GM12878 (cell line): Measurements from ENCODE around the gene DDX10. TPM values are rescaled to one million over a fixed set of nuclear protein-coding genes. Genes with fewer than 3 reads are reported as not detected.

Source experiments
- ATAC-seq: fragments of 200-7000 bp; cut with Tn5 transposase; 3 replicates; pipeline ENCODE4 v1.9.1; 2020; ENCODE audit warnings: mild to moderate bottlenecking, moderate library complexity
- BruUV-seq: library from RNA; stranded (reverse); fragments of 400-500 nt; replicated peaks from 2 replicates; lab custom pipeline; 2021; lab: Mats Ljungman, UMichigan
- CTCF ChIA-PET: fragments of 300-600 bp; sonication (Branson Sonifier 250); formaldehyde crosslinking; extraction: SDS; loops from one replicate; lab custom pipeline; 2021; ENCODE audit warnings: inconsistent platforms; lab: Yijun Ruan, JAX
- POLR2A ChIA-PET: fragments of 350-600 bp; formaldehyde crosslinking; extraction: SDS; loops from one replicate; lab custom pipeline; 2021; ENCODE audit warnings: inconsistent platforms; lab: Charles Lee
- RAD21 ChIA-PET: fragments of 300-600 bp; sonication (Branson Sonifier 250); formaldehyde crosslinking; loops from one replicate; lab custom pipeline; 2023; ENCODE audit warnings: antibody characterized with exemption; ENCODE audit not compliant: unreplicated experiment; lab: Charles Lee
- SMC1A ChIA-PET: fragments of 300-600 bp; sonication (Branson Sonifier 250); formaldehyde crosslinking; loops from one replicate; lab custom pipeline; 2023; ENCODE audit not compliant: unreplicated experiment, uncharacterized antibody; lab: Charles Lee
- DNase-seq: peaks from one replicate; pipeline ENCODE4 v3.0.0-alpha.2; 2011; ENCODE audit warnings: low read depth, low spot score
- FAIRE-seq: peaks from 3 replicates; lab custom pipeline; 2011; peaks lifted over from hg19 to GRCh38; lab: Jason Lieb, UNC
- H2AFZ ChIP-seq: 2 replicates; pipeline ENCODE4 v1.6.0; 2011; ENCODE audit warnings: low read depth, low read length, control low read depth; ENCODE audit not compliant: control insufficient read depth
- H3K27ac ChIP-seq: 2 replicates; pipeline ENCODE4 v1.5.1; 2011; ENCODE audit warnings: control low read depth; ENCODE audit not compliant: control insufficient read depth, insufficient read depth
- H3K27me3 ChIP-seq, 2 experiments: replicated peaks in 1 of 2; 2 replicates each; pipeline versions ENCODE4 v1.6.0 to v1.6.1; 2011; ENCODE audit warnings: low read length in 1 of 2; ENCODE audit not compliant: control insufficient read depth in 2 of 2, insufficient read depth in 2 of 2
- H3K36me3 ChIP-seq, 2 experiments: 2 replicates each; pipeline ENCODE4 v1.5.1; 2011; ENCODE audit warnings: low read length in 1 of 2; ENCODE audit not compliant: control insufficient read depth in 2 of 2, insufficient read depth in 2 of 2
- H3K4me1 ChIP-seq: 2 replicates; pipeline ENCODE4 v1.6.1; 2011; ENCODE audit warnings: mild to moderate bottlenecking, low read length, moderate library complexity, mixed read lengths; ENCODE audit not compliant: control insufficient read depth, insufficient read depth
- H3K4me2 ChIP-seq: 2 replicates; pipeline ENCODE4 v1.6.0; 2011; ENCODE audit warnings: control low read depth; ENCODE audit not compliant: control insufficient read depth, insufficient read depth
- H3K4me3 ChIP-seq: fragments of 200-600 bp; sonication (generic); 2 replicates; pipeline ENCODE4 v1.5.1; 2016
- H3K79me2 ChIP-seq: 2 replicates; pipeline ENCODE4 v1.6.0; 2011; ENCODE audit warnings: low read length; ENCODE audit not compliant: control insufficient read depth, insufficient read depth
- H3K9ac ChIP-seq: 2 replicates; pipeline ENCODE4 v1.8.0; 2011; ENCODE audit warnings: low read length, control low read depth, mixed read lengths; ENCODE audit not compliant: control insufficient read depth, insufficient read depth
- H3K9me3 ChIP-seq: replicated peaks from 3 replicates; pipeline ENCODE4 v1.5.1; 2011; ENCODE audit warnings: mild to moderate bottlenecking, low read length; ENCODE audit not compliant: control insufficient read depth, insufficient read depth
- H4K20me1 ChIP-seq: 2 replicates; pipeline ENCODE4 v1.6.0; 2011; ENCODE audit not compliant: control insufficient read depth, insufficient read depth
- CBFB ChIP-seq: IDR thresholded peaks from 2 replicates; pipeline ENCODE4 v1.6.1; 2016; ENCODE audit warnings: antibody characterized with exemption, low read depth
- CEBPB ChIP-seq, 2 experiments: fragments of 150-350 bp in 1 of 2; IDR thresholded peaks; 2 replicates each; pipeline ENCODE4 v1.6.1; 2012 to 2014; ENCODE audit warnings: low read depth in 2 of 2, low read length in 2 of 2, borderline replicate concordance in 1 of 2, inconsistent platforms in 1 of 2
- GABPA ChIP-seq: IDR thresholded peaks from 2 replicates; pipeline ENCODE4 v1.6.1; 2014; ENCODE audit warnings: antibody characterized with exemption, low read depth, mild to moderate bottlenecking, inconsistent platforms
- HCFC1 ChIP-seq: fragments of 150-350 bp; IDR thresholded peaks from 2 replicates; pipeline ENCODE4 v1.6.1; 2014; ENCODE audit warnings: low read length
- HDAC6 ChIP-seq: fragments of 200-600 bp; sonication (generic); IDR thresholded peaks from one replicate; pipeline ENCODE4 v1.8.0; 2017; ENCODE audit warnings: antibody characterized with exemption; ENCODE audit not compliant: unreplicated experiment
- IKZF2 ChIP-seq, 2 experiments: fragments of 450-650 bp; IDR thresholded peaks; 2 replicates each; pipeline ENCODE4 v1.6.1; 2017; ENCODE audit warnings: mild to moderate bottlenecking in 2 of 2, moderate library complexity in 2 of 2
- MEF2A ChIP-seq: IDR thresholded peaks from 2 replicates; pipeline ENCODE4 v1.6.1; 2011; ENCODE audit warnings: low read depth, mild to moderate bottlenecking, low read length, moderate library complexity; ENCODE audit not compliant: insufficient read depth
- MYB ChIP-seq: fragments of 150-350 bp; IDR thresholded peaks from 2 replicates; pipeline ENCODE4 v1.6.1; 2014; ENCODE audit warnings: mild to moderate bottlenecking, low read depth, low read length, borderline replicate concordance
- NR2F1 ChIP-seq: fragments of 450-650 bp; conservative IDR thresholded peaks from 2 replicates; pipeline ENCODE4 v1.6.1; 2017; ENCODE audit warnings: mild to moderate bottlenecking
- SIN3A ChIP-seq: IDR thresholded peaks from 2 replicates; pipeline ENCODE4 v1.6.1; 2012; ENCODE audit warnings: low read depth, low read length, improper control_type of control experiment
- SMAD5 ChIP-seq: IDR thresholded peaks from 2 replicates; pipeline ENCODE4 v1.6.1; 2016; ENCODE audit warnings: antibody characterized with exemption, low read depth
- SMC3 ChIP-seq: IDR thresholded peaks from 2 replicates; pipeline ENCODE4 v1.6.1; 2011; ENCODE audit warnings: low read length, improper control_type of control experiment, borderline replicate concordance
- SREBF2 ChIP-seq: IDR thresholded peaks from 2 replicates; pipeline ENCODE4 v1.6.1; 2012; ENCODE audit warnings: mild to moderate bottlenecking, low read length
- ZNF217 ChIP-seq: fragments of 450-650 bp; IDR thresholded peaks from 2 replicates; pipeline ENCODE4 v1.6.1; 2017; ENCODE audit warnings: antibody characterized with exemption, mild to moderate bottlenecking
- ZNF622 ChIP-seq: fragments of 450-650 bp; IDR thresholded peaks from 2 replicates; pipeline ENCODE4 v1.6.1; 2017; ENCODE audit warnings: mild to moderate bottlenecking, inconsistent platforms
- ZZZ3 ChIP-seq: IDR thresholded peaks from 2 replicates; pipeline ENCODE4 v1.6.1; 2011; ENCODE audit warnings: low read depth; ENCODE audit not compliant: control insufficient read depth, insufficient read length
- WGBS: methylation state at CpG from one replicate; pipeline ENCODE4 v1.1.6; 2016; ENCODE audit warnings: low lambda C conversion rate; ENCODE audit not compliant: insufficient replicate concordance, insufficient coverage; ENCODE audit errors: missing lambda C conversion rate; 5-methylcytosine and 5-hydroxymethylcytosine counted together
- in situ Hi-C: fragments of 300-500 bp; cut with MboI; formaldehyde crosslinking; loops from 9 replicates; pipeline ENCODE4 v1.14.3; 2018; ENCODE audit warnings: mixed read lengths
- intact Hi-C: fragments of 100-400 bp; cut with micrococcal nuclease; formaldehyde crosslinking; loops from one replicate; pipeline ENCODE4 v1.14.2; 2022; ENCODE audit not compliant: unreplicated experiment
- polyA plus RNA-seq, 11 experiments: library from polyadenylated mRNA; depleted of rRNA in 4 of 11; unstranded in 6 of 11; stranded (reverse) in 5 of 11; fragments of >200 nt; fragmentation: Nextera tagmentation in 4 of 11; fragmentation: Illumina TruSeq in 1 of 11; extraction: Ambion mirVana in 4 of 11; extraction: Trizol in 1 of 11; gene quantifications; 1 replicate in 1 of 11; 2 replicates in 10 of 11; pipeline versions ENCODE4 v1.2.1 to v1.2.3, GENCODE V29; 2011 to 2016; ENCODE audit warnings: inconsistent platforms in 2 of 11, missing spikeins in 2 of 11, low read depth in 1 of 11
- total RNA-seq, 4 experiments: library from RNA; depleted of rRNA in 3 of 4; stranded (reverse); fragments of >200 nt in 3 of 4; fragmentation: Illumina TruSeq in 1 of 4; extraction: Trizol in 1 of 4; gene quantifications; 2 replicates each; pipeline versions ENCODE4 v1.2.1 to v1.2.3, GENCODE V29; 2013 to 2021
- TF ChIP-seq, protein P1 (sequence below): IDR thresholded peaks from 2 replicates; pipeline ENCODE4 v1.6.1; 2011; ENCODE audit warnings: borderline replicate concordance, low read depth, mild to moderate bottlenecking, moderate library complexity, mixed read lengths, low read length; ENCODE audit not compliant: insufficient read depth; ENCODE audit errors: extremely low read length
- TF ChIP-seq, protein P2 (sequence below): fragments of 450-650 bp; IDR thresholded peaks from 2 replicates; pipeline ENCODE4 v1.6.1; 2017; ENCODE audit warnings: low read depth, mild to moderate bottlenecking, moderate library complexity
- TF ChIP-seq, protein P3 (sequence below): fragments of 450-650 bp; IDR thresholded peaks from 2 replicates; pipeline ENCODE4 v1.6.1; 2016; ENCODE audit warnings: mild to moderate bottlenecking

DDX10 gene
- total and polyA plus RNA-seq, 10 of the 15 experiments (the other 5 are each of a cell fraction or from before 2014, with no cell fraction given): 20.9 to 51.5 (median 31.9) TPM

DNA sequence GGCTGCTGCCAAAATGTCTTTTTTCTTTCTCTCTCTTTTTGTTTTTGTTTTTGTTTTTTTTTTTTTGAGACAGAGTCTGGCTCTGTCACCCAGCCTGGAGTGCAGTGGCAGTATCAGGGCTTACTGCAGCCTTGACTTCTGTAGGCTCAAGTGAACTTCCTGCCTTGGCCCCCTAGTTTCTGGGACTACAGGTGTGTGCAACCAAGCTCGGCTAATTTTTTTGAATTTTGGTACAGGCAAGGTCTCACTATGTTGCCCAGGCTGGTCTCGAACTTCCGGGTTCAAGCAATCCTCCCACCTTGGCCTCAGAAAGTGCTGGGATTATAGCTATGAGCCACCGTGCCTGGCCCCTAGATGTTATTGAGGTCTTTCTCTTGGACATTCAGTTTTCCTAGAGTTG lies 2.2 kb upstream of the DDX10 start (continued):
- TF ChIP-seq, protein P1, sequence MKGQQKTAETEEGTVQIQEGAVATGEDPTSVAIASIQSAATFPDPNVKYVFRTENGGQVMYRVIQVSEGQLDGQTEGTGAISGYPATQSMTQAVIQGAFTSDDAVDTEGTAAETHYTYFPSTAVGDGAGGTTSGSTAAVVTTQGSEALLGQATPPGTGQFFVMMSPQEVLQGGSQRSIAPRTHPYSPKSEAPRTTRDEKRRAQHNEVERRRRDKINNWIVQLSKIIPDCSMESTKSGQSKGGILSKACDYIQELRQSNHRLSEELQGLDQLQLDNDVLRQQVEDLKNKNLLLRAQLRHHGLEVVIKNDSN: no peak
- TF ChIP-seq, all 136 proteins: peak for 3

DNA sequence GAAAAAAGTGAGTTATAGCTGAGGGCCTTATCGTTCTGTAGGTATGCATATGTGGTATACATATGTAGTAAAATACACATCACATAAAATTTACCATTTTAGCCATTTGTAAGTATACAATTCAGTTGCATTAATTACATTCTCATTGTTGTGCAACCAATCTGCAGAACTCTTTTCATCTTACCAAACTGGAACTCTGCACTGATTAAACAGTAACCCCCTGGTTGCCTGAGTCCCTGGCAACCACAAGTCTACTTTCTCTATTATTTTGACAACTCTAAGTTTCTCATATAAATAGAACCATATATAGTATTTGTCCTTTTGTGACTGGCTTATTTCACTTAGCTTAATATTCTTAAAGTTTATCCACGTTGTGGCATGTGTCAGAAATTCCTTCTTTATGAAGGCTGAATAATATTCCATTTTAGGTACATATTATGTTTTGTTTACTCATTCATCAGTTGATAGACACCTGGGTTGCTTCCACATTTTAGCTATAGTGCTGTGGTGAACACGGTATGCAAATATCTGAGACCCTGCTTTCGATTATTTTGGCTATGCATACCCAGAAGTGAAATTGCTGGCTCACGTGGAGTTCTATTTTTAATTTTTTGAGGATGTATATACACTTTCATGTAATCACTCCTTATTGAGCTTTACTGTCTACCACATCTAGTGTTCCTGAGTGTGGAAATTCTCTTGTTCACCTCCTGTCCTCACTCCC lies 1.6 kb upstream of the DDX10 start:
- H4K20me1 ChIP-seq: no peaks in the 10 kb centered on the region
- 27% methylated on average over 5 of the region's 5 CpGs for WGBS
- BruUV-seq: no TSS peak
- peak overlapping the region; percentile 70 for H2AFZ ChIP-seq
- FAIRE-seq (no peak), DNase-seq (peak; percentile 56), ATAC-seq (peak; percentile 65)
- ChIA-PET POLR2A (interaction anchor here (0.6 to 2.2 kb wide), 6 partner anchors 15 to 279 kb away, joined by 3 to 8 read pairs (median 3); no protein-coding TSS in a partner anchor), RAD21 (interaction anchor here (0.9 to 2.1 kb wide), 8 partner anchors 14 to 654 kb away, joined by 3 to 8 read pairs (median 4); partner anchors contain the start of genes CUL5 and EXPH5), SMC1A (interaction anchor here (0.5 to 5.5 kb wide), 14 partner anchors 10 to 1064 kb away, joined by 3 to 53 read pairs (median 4); no protein-coding TSS in a partner anchor), CTCF (interaction anchor here (0.7 to 4.4 kb wide), 8 partner anchors 10 to 545 kb away, joined by 3 to 30 read pairs (median 5); no protein-coding TSS in a partner anchor)
- peaks cover 30% of the 10 kb centered on the region for H3K4me1 ChIP-seq
- H3K36me3 ChIP-seq: 0 out of 4 replicates have a peak, but pooled peaks cover 0 to 3% of the 10 kb centered on the region in 2 experiments
- H3K27ac ChIP-seq: peak overlapping the region; percentile 79
- intact Hi-C loops: loop anchor here (5.0 to 10.0 kb wide), 4 partner anchors 426 to 649 kb away; partner anchors contain the start of genes ACAT1, ATM and NPAT
- H3K9ac ChIP-seq: no peak overlapping the region
- H3K4me3 ChIP-seq: 0 out of 2 replicates have a peak overlapping the region, but pooled peaks have one; percentile 1
- peak overlapping the region; percentile 69 for H3K4me2 ChIP-seq
- in situ Hi-C loops: no loop called here
- no peaks in the 10 kb centered on the region; the same call in 2 of the 3 replicates for H3K9me3 ChIP-seq
- peaks cover 34% of the 10 kb centered on the region for H3K79me2 ChIP-seq
- H3K27me3 ChIP-seq: no peaks in the 10 kb centered on the region
- peak; percentile 50; the same call in 1 of the 2 replicates for TF ChIP-seq MEF2A
- no peak for TF ChIP-seq ZNF622
- no peak for TF ChIP-seq SREBF2
- TF ChIP-seq CBFB: no peak
- TF ChIP-seq SMAD5: no peak
- peak; percentile 26 to 63; a peak in 2 of 4 replicates for TF ChIP-seq IKZF2 (IDR thresholded peaks at IDR 0.05)
- TF ChIP-seq SMC3: no peak
- no peak for TF ChIP-seq HDAC6
- TF ChIP-seq NR2F1: no peak
- TF ChIP-seq HCFC1: no peak
- TF ChIP-seq, protein P2, sequence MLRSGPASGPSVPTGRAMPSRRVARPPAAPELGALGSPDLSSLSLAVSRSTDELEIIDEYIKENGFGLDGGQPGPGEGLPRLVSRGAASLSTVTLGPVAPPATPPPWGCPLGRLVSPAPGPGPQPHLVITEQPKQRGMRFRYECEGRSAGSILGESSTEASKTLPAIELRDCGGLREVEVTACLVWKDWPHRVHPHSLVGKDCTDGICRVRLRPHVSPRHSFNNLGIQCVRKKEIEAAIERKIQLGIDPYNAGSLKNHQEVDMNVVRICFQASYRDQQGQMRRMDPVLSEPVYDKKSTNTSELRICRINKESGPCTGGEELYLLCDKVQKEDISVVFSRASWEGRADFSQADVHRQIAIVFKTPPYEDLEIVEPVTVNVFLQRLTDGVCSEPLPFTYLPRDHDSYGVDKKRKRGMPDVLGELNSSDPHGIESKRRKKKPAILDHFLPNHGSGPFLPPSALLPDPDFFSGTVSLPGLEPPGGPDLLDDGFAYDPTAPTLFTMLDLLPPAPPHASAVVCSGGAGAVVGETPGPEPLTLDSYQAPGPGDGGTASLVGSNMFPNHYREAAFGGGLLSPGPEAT: peak; percentile 32; the same call in 1 of the 2 replicates
- TF ChIP-seq ZZZ3: no peak
- TF ChIP-seq ZNF217: 0 out of 2 replicates have a peak, but pooled peaks have one; percentile 2
- TF ChIP-seq SIN3A: no peak
- TF ChIP-seq, protein P3, sequence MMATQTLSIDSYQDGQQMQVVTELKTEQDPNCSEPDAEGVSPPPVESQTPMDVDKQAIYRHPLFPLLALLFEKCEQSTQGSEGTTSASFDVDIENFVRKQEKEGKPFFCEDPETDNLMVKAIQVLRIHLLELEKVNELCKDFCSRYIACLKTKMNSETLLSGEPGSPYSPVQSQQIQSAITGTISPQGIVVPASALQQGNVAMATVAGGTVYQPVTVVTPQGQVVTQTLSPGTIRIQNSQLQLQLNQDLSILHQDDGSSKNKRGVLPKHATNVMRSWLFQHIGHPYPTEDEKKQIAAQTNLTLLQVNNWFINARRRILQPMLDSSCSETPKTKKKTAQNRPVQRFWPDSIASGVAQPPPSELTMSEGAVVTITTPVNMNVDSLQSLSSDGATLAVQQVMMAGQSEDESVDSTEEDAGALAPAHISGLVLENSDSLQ: peak; percentile 90
- TF ChIP-seq MYB: no peak
- TF ChIP-seq GABPA: no peak
- TF ChIP-seq CEBPB (IDR thresholded peaks at IDR 0.05; ENCODE audit: borderline replicate concordance in 1 of 2, low read depth in 2 of 2, low read length in 2 of 2): peak in 1 of 2 experiments; percentile 29; a peak in 1 of 4 replicates
